Uterus (tissue), 4 donors: ENCODE results near the gene CSHL1. TPM values are rescaled to one million over a fixed set of nuclear protein-coding genes. Genes with fewer than 3 reads are reported as not detected.

Experiments
- DNase-seq, 2 donors: peaks; one replicate each; pipeline ENCODE4 v3.0.0-alpha.2; 2019 to 2020
- H3K27ac ChIP-seq, 2 donors: fragments of 200-600 bp; sonication (generic); 1 replicate in 1 of 2; 2 replicates in 1 of 2; pipeline ENCODE4 v1.5.1; 2016 to 2018
- H3K27me3 ChIP-seq, 2 donors: fragments of 200-600 bp; sonication (generic); one replicate each; pipeline ENCODE4 v1.5.1; 2018 to 2019; ENCODE audit warnings: control low read depth in 1 of 2
- H3K36me3 ChIP-seq, 2 donors: fragments of 200-600 bp; sonication (generic); one replicate each; pipeline ENCODE4 v1.5.1; 2019; ENCODE audit warnings: control low read depth in 1 of 2
- H3K4me1 ChIP-seq, 2 donors: fragments of 200-600 bp; sonication (generic); one replicate each; pipeline ENCODE4 v1.5.1; 2018 to 2019; ENCODE audit warnings: control low read depth in 1 of 2
- H3K4me3 ChIP-seq, 2 donors: fragments of 200-600 bp; sonication (generic); 1 replicate in 1 of 2; 2 replicates in 1 of 2; pipeline ENCODE4 v1.5.1; 2018 to 2019; ENCODE audit warnings: mild to moderate bottlenecking in 1 of 2
- H3K9me3 ChIP-seq, 2 donors: fragments of 200-600 bp; sonication (generic); one replicate each; pipeline ENCODE4 v1.5.1; 2019; ENCODE audit warnings: control low read depth in 1 of 2
- POLR2A ChIP-seq, 2 donors: fragments of 450-650 bp; IDR thresholded peaks; one replicate each; pipeline ENCODE4 v1.6.1; 2016; ENCODE audit warnings: antibody characterized with exemption in 2 of 2, mild to moderate bottlenecking in 1 of 2, moderate library complexity in 1 of 2
- intact Hi-C: fragments of 100-400 bp; cut with DNase I; formaldehyde crosslinking; loops from one replicate; pipeline ENCODE4 v1.15.1; 2023; ENCODE audit warnings: low total_unique reads
- total RNA-seq, 4 donors: library from RNA; depleted of rRNA in 3 of 4; stranded (reverse); fragments of >200 nt in 3 of 4; gene quantifications; one replicate each; pipeline versions ENCODE4 v1.1.0 to v1.2.4, GENCODE V29; 2014 to 2023
- TF ChIP-seq, protein P1 (sequence below), 4 experiments: fragments of 200-600 bp in 2 of 4; fragments of 450-650 bp in 2 of 4; sonication (generic) in 2 of 4; IDR thresholded peaks; one replicate each; pipeline ENCODE4 v1.5.1; 2016 to 2019; ENCODE audit warnings: antibody characterized with exemption in 4 of 4, mild to moderate bottlenecking in 2 of 4, moderate library complexity in 1 of 4
- donor health status: DM: yes; HTN: yes; CAD: no.

Gene CSHL1
- total RNA-seq, 4 donors from 2014 or later = not detected

DNA sequence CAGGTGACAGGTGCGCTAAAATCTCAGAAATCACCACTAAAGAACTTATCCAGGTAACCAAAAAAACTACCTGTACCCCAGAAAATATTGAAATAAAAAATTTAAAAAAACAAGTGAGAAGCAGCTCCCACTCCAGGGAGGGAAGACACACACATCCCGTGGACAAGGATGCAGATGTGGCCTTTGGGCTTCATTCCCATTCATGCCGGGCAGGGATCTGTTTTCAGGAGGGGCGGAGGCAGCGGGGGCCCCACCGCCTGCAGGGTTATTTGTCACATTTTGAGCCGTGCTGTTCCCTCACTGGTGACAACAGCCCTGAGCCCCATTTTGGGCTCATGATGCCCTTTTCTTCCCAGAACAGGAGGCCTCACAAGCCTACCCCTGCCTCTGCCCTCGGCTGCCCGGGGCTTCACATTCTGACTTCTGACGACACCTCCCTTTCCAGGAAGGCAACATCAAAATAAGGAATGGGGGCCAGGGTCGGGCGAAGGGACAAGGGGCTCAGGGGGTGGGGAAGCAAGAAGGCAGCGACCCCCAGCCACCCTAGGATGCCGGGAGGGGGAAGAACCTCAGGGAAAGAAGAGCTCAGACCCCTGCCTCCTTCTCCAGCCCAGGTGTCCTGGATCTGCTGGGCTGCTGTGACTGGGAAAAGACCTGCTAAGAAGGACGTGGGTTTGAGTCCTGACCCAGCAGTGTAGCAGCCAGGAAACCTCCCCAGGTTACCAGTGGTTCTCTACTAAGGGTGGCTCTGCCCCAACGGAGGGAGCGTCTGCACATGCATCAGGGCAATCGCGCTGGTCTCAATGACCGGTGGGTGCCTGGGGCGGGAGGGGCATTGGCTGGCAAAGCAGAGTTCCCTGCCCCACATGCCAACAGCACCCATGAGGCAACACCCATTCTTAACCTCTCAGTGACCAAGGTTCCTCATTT, 23.4 kb upstream of the CSHL1 start:
- TF ChIP-seq, protein P1, sequence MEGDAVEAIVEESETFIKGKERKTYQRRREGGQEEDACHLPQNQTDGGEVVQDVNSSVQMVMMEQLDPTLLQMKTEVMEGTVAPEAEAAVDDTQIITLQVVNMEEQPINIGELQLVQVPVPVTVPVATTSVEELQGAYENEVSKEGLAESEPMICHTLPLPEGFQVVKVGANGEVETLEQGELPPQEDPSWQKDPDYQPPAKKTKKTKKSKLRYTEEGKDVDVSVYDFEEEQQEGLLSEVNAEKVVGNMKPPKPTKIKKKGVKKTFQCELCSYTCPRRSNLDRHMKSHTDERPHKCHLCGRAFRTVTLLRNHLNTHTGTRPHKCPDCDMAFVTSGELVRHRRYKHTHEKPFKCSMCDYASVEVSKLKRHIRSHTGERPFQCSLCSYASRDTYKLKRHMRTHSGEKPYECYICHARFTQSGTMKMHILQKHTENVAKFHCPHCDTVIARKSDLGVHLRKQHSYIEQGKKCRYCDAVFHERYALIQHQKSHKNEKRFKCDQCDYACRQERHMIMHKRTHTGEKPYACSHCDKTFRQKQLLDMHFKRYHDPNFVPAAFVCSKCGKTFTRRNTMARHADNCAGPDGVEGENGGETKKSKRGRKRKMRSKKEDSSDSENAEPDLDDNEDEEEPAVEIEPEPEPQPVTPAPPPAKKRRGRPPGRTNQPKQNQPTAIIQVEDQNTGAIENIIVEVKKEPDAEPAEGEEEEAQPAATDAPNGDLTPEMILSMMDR (IDR thresholded peaks at IDR 0.05) = no peak
- no peak for TF ChIP-seq POLR2A (IDR thresholded peaks at IDR 0.05)
- no peak for DNase-seq
- Histone ChIP-seq H3K4me3 (no peak overlapping the region), H3K36me3 (no peaks in the 10 kb centered on the region), H3K4me1 (no peaks in the 10 kb centered on the region), H3K9me3 (no peaks in the 10 kb centered on the region), H3K27me3 (no peaks in the 10 kb centered on the region), H3K27ac (no peak overlapping the region)
- intact Hi-C loops = no loop called here

DNA sequence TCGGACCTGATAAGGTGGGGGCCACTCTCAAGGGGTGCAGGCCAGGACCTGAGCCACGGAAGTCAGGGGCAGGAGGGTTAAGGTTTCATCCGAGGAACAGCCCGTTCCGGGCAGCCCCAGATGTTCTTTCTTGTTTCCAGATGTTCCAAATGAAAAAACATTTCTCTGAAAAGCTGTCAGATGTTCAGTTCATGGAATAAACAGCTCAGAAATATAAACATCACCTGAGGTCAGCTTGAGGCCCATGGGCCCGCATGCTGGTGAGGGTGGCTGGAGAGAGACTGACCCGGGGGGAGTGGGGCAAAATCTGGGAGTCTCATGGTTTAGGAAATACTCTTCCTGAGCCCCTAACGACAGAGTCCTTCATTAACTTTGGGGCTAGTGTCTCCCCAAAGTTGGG, 22.5 kb upstream of the CSHL1 start:
- no peaks in the 10 kb centered on the region for H3K36me3 ChIP-seq
- no peaks in the 10 kb centered on the region for H3K4me1 ChIP-seq
- intact Hi-C loops = no loop called here
- H3K27ac ChIP-seq = no peak overlapping the region
- no peaks in the 10 kb centered on the region for H3K27me3 ChIP-seq
- TF ChIP-seq POLR2A (IDR thresholded peaks at IDR 0.05) = no peak
- TF ChIP-seq, protein P1 (IDR thresholded peaks at IDR 0.05) = no peak
- no peaks in the 10 kb centered on the region for H3K9me3 ChIP-seq
- no peak overlapping the region for H3K4me3 ChIP-seq
- DNase-seq = no peak

DNA sequence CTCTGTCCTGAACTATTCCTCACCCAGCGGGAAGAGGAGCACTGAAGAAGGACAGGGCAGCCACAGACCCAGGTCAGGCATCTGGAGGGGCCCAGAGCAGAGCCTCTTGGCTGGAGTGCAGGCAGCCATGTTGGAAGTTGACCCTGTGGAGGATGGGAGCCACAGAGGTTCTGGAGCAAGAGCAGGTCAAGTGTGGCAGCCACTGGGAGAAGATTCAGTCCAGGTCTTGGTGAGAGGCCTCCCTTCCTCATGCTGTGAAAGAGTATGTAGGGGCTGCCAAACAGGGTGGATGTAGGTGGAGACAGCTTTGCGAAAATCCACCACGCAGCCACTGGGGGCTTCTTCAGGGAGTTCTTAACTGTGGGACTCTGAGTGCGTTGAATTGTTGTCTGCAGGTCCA, 21.7 kb upstream of the CSHL1 start:
- no peaks in the 10 kb centered on the region for H3K9me3 ChIP-seq
- intact Hi-C loops = no loop called here
- H3K27me3 ChIP-seq = no peaks in the 10 kb centered on the region
- no peaks in the 10 kb centered on the region for H3K36me3 ChIP-seq
- no peak overlapping the region for H3K4me3 ChIP-seq
- TF ChIP-seq, protein P1 (IDR thresholded peaks at IDR 0.05) = no peak
- no peak for TF ChIP-seq POLR2A (IDR thresholded peaks at IDR 0.05)
- H3K4me1 ChIP-seq = no peaks in the 10 kb centered on the region
- no peak for DNase-seq
- no peak overlapping the region for H3K27ac ChIP-seq

GRCh38 chr17:63931981-63932561, 21.0 kb upstream of the CSHL1 start, which contains the start of gene CD79B:
TSS of gene CD79B (minus strand) at chr17:63932331. CDS start at chr17:63932261, 70 bp downstream.
- DNase-seq = no peak
- Histone ChIP-seq H3K4me1 (no peaks in the 10 kb centered on the region), H3K27me3 (no peaks in the 10 kb centered on the region), H3K27ac (peak within 1 kb of the TSS; percentile 57 to 58), H3K4me3 (no peak within 1 kb of the TSS), H3K9me3 (no peaks in the 10 kb centered on the region), H3K36me3 (no peaks in the 10 kb centered on the region)
- TF ChIP-seq, protein P1 (IDR thresholded peaks at IDR 0.05) = no peak
- TF ChIP-seq POLR2A (IDR thresholded peaks at IDR 0.05) = no peak
- intact Hi-C loops = no loop called here
